ENCODE measurements around the gene ZGRF1. TPM values are rescaled to one million over a fixed set of nuclear protein-coding genes. Genes with fewer than 3 reads are reported as not detected.

The ZGRF1 gene
- total and polyA plus RNA-seq, 2 donors (not counting 3 experiments of a cell fraction or from before 2014, with no cell fraction given) = 2.4 to 14.4 TPM

- Histone ChIP-seq H4K20me1 (replicated peaks; ENCODE audit: control insufficient read depth, extremely low read depth, insufficient read depth, low read length) (no peaks in the 10 kb centered on the region), H3K27ac (ENCODE audit: insufficient read depth, low read depth, low read length) (no peak overlapping the region), H3K9ac (replicated peaks; ENCODE audit: extremely low read depth, insufficient read depth, low read length) (no peak overlapping the region), H2AFZ (ENCODE audit: low read depth, low read length) (no peak overlapping the region), H3K4me2 (ENCODE audit: insufficient read depth, low read length) (no peak overlapping the region), H3K4me3 (replicated peaks in 1 of 3; ENCODE audit: insufficient read depth in 1 of 3, low read depth in 1 of 3, low read length in 3 of 3) (no peak overlapping the region), H3K9me3 (replicated peaks; ENCODE audit: control insufficient read depth, insufficient read depth, low read length) (no peaks in the 10 kb centered on the region), H3K9me1 (replicated peaks; ENCODE audit: control insufficient read depth, extremely low read depth, insufficient read depth, low read length) (no peaks in the 10 kb centered on the region), H3K27me3 (ENCODE audit: control insufficient read depth in 2 of 2, insufficient read depth in 2 of 2, low read length in 2 of 2) (no peaks in the 10 kb centered on the region), H3K79me2 (ENCODE audit: control insufficient read depth, insufficient read depth, low read length) (no peaks in the 10 kb centered on the region), H3K36me3 (ENCODE audit: control insufficient read depth in 2 of 2, extremely low read depth in 1 of 2, insufficient read depth in 2 of 2, low read length in 2 of 2) (no peaks in the 10 kb centered on the region), H3K4me1 (ENCODE audit: control insufficient read depth, extremely low read depth, insufficient read depth, low read length) (no peaks in the 10 kb centered on the region)
- intact Hi-C loops (cut with micrococcal nuclease) (no loop called here), dilution Hi-C loops (cut with MboI; ENCODE audit: extremely low pct_ligation_motif_present, low sequenced_read_pairs) (no loop called here)
- CTCF ChIA-PET = no interaction called here
- no TSS peak for BruUV-seq (replicated peaks)
- DNase-seq (ENCODE audit: low read depth, low spot score) = no peak
- POLR2A ChIA-PET = no interaction called here
- TF ChIP-seq MYC (IDR thresholded peaks at IDR 0.05; ENCODE audit: low read depth, low read length) (no peak), POLR2AphosphoS5 (IDR thresholded peaks at IDR 0.05; ENCODE audit: insufficient read depth, low read depth, low read length) (no peak), EZH2 (IDR thresholded peaks at IDR 0.05; ENCODE audit: borderline replicate concordance, low read depth, low read length, severe bottlenecking) (no peak), MAX (IDR thresholded peaks at IDR 0.05; ENCODE audit: insufficient read depth, insufficient read length) (no peak)
- TF ChIP-seq, protein P1, sequence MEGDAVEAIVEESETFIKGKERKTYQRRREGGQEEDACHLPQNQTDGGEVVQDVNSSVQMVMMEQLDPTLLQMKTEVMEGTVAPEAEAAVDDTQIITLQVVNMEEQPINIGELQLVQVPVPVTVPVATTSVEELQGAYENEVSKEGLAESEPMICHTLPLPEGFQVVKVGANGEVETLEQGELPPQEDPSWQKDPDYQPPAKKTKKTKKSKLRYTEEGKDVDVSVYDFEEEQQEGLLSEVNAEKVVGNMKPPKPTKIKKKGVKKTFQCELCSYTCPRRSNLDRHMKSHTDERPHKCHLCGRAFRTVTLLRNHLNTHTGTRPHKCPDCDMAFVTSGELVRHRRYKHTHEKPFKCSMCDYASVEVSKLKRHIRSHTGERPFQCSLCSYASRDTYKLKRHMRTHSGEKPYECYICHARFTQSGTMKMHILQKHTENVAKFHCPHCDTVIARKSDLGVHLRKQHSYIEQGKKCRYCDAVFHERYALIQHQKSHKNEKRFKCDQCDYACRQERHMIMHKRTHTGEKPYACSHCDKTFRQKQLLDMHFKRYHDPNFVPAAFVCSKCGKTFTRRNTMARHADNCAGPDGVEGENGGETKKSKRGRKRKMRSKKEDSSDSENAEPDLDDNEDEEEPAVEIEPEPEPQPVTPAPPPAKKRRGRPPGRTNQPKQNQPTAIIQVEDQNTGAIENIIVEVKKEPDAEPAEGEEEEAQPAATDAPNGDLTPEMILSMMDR (IDR thresholded peaks at IDR 0.05; ENCODE audit: extremely low read depth in 1 of 2, insufficient read depth in 1 of 2, low read depth in 1 of 2, low read length in 2 of 2) = no peak
- FAIRE-seq = no peak
Measured at GRCh38 chr4:112545346-112545745, 91.4 kb downstream of the ZGRF1 start.

GRCh38 chr4:112540695-112541094, 96.0 kb downstream of the ZGRF1 start:
- ChIA-PET POLR2A (no interaction called here), CTCF (no interaction called here)
- no TSS peak for BruUV-seq (replicated peaks)
- no peaks in the 10 kb centered on the region for H3K4me1 ChIP-seq (ENCODE audit: control insufficient read depth, extremely low read depth, insufficient read depth, low read length)
- no peaks in the 10 kb centered on the region for H3K9me1 ChIP-seq (replicated peaks; ENCODE audit: control insufficient read depth, extremely low read depth, insufficient read depth, low read length)
- H3K9ac ChIP-seq (replicated peaks; ENCODE audit: extremely low read depth, insufficient read depth, low read length) = no peak overlapping the region
- dilution Hi-C loops (cut with MboI; ENCODE audit: extremely low pct_ligation_motif_present, low sequenced_read_pairs) = no loop called here
- no peak overlapping the region for H3K4me2 ChIP-seq (ENCODE audit: insufficient read depth, low read length)
- FAIRE-seq = no peak
- H2AFZ ChIP-seq (ENCODE audit: low read depth, low read length) = no peak overlapping the region
- H3K79me2 ChIP-seq (ENCODE audit: control insufficient read depth, insufficient read depth, low read length) = no peaks in the 10 kb centered on the region
- H4K20me1 ChIP-seq (replicated peaks; ENCODE audit: control insufficient read depth, extremely low read depth, insufficient read depth, low read length) = no peaks in the 10 kb centered on the region
- H3K27me3 ChIP-seq (ENCODE audit: control insufficient read depth in 2 of 2, insufficient read depth in 2 of 2, low read length in 2 of 2) = no peaks in the 10 kb centered on the region
- H3K27ac ChIP-seq (ENCODE audit: insufficient read depth, low read depth, low read length) = no peak overlapping the region
- intact Hi-C loops (cut with micrococcal nuclease) = no loop called here
- no peak for DNase-seq (ENCODE audit: low read depth, low spot score)
- H3K9me3 ChIP-seq (replicated peaks; ENCODE audit: control insufficient read depth, insufficient read depth, low read length) = no peaks in the 10 kb centered on the region
- H3K4me3 ChIP-seq (replicated peaks in 1 of 3; ENCODE audit: insufficient read depth in 1 of 3, low read depth in 1 of 3, low read length in 3 of 3) = no peak overlapping the region
- no peaks in the 10 kb centered on the region for H3K36me3 ChIP-seq (ENCODE audit: control insufficient read depth in 2 of 2, extremely low read depth in 1 of 2, insufficient read depth in 2 of 2, low read length in 2 of 2)
- TF ChIP-seq, protein P1 (IDR thresholded peaks at IDR 0.05; ENCODE audit: extremely low read depth in 1 of 2, insufficient read depth in 1 of 2, low read depth in 1 of 2, low read length in 2 of 2) = no peak
- TF ChIP-seq GATA2 (IDR thresholded peaks at IDR 0.05; ENCODE audit: insufficient read depth, insufficient read length, low read depth, low read length) (no peak), JUN (IDR thresholded peaks at IDR 0.05; ENCODE audit: borderline replicate concordance, insufficient read depth, insufficient read length, low read depth) (no peak), EZH2 (IDR thresholded peaks at IDR 0.05; ENCODE audit: borderline replicate concordance, low read depth, low read length, severe bottlenecking) (no peak), MYC (IDR thresholded peaks at IDR 0.05; ENCODE audit: low read depth, low read length) (no peak), POLR2AphosphoS5 (IDR thresholded peaks at IDR 0.05; ENCODE audit: insufficient read depth, low read depth, low read length) (no peak)

Measured in endothelial cell of umbilical vein (primary cell).